ENCODE data around the gene DLGAP4. TPM values are rescaled to one million over a fixed set of nuclear protein-coding genes. Genes with fewer than 3 reads are reported as not detected.

DLGAP4 gene
- total and polyA plus RNA-seq, 2 of the 13 experiments (the other 11 are each of a cell fraction or from before 2014, with no cell fraction given), result 15.2 to 26.7 TPM

DNA sequence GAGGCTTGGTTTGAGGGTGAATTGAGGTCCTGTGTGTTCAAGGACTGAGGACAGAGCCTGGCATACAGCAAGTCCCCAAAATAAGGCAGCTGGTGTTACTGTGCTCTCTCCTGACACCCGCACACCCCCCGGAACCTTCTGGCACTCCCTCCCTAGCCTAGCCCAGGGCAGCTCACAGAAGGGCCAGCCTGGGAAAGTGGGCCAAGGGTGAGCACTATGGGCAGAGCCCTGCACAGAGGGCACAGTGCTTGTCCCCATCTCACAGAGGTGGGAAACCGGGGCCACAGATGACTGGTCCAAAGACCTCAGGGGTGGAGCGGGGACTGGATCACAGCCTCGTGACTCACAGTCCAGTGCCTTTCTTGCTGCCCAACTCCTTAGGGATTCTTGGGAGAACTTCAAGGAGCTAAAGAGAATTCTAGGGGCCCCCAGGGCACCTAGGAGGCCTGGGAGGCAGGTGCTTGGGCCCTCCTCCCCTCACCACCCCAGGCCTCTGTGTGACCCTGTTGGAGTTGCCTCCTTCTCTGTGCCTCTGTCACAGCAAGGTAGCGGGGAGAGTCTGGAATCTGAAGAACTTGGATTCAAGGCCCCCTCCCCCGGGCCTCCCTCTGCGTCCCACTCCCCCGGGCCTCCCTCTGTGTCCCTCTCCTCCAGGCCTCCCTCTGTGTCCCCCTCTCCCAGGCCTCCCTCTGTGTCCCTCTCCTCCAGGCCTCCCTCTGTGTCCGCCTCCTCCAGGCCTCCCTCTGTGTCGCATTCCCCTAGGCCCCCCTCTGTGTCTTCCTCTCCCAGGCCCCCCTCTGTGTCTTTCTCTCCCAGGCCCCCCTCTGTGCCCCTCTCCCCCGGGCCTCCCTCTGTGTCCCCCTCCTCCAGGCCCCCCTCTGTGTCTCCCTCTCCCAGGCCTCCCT, 13.5 kb downstream of the DLGAP4 start:
- no peak for FAIRE-seq

DNA sequence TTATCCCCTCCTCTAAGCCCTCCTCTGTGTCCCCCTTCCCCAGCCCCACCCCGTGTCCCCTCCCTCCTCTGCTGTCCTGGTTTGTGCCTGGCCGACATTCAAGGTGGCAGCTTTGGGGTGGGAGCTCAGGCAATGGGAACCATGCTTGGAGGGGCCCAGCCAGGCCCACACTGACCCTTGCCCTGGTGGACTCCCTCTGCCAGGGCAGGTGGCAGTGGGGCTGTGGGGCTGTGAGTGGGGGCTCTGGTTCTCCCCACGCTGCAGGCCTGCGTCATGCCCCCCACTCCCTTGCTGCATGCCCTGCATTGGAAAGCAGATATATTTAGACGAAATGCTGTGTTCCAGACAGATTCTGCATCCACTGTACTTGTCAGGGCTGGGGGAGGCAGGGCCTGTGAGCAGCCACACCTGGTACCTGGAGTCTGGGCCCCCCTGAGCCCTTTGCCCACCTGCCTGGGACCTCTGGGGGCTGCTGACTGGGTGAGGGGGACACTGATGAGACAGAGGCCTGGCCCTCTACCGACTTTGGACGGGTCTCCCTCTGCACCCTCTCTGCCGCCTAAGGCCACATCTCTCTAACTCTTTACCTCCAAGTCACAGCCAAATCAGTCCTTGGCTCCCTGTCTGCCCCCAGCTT, 14.2 kb downstream of the DLGAP4 start:
- Histone ChIP-seq H2AFZ (ENCODE audit: low read length) (no peak overlapping the region), H3K9ac (ENCODE audit: insufficient read depth, low read depth, low read length) (no peak overlapping the region), H3K27ac (ENCODE audit: extremely low read length, insufficient read depth, low read length) (no peak overlapping the region), H3K36me3 (replicated peaks in 1 of 2; ENCODE audit: control insufficient read depth in 1 of 2, insufficient read depth in 2 of 2, low read length in 2 of 2) (no peaks in the 10 kb centered on the region), H3K4me3 (replicated peaks in 1 of 3; ENCODE audit: insufficient read depth in 1 of 3, low read depth in 2 of 3, low read length in 3 of 3) (no peak overlapping the region), H3K9me3 (ENCODE audit: low read length) (no peaks in the 10 kb centered on the region), H3K4me1 (ENCODE audit: insufficient read depth, low read length) (no peaks in the 10 kb centered on the region), H4K20me1 (ENCODE audit: insufficient read depth, low read length) (no peaks in the 10 kb centered on the region), H3K79me2 (ENCODE audit: insufficient read depth, low read length) (no peaks in the 10 kb centered on the region), H3K4me2 (ENCODE audit: low read depth, low read length) (no peak overlapping the region), H3K27me3 (ENCODE audit: control insufficient read depth in 1 of 2, insufficient read depth in 2 of 2, low read length in 2 of 2) (peaks cover 0 to 26% of the 10 kb centered on the region in 2 experiments; a peak in 3 of 5 replicates)
- no TSS peak for BruUV-seq (replicated peaks)
- POLR2A ChIA-PET, result interaction anchor here (0.6 kb wide), 1 partner anchor 21 kb away, joined by 4 read pairs; no protein-coding TSS in a partner anchor
- intact Hi-C loops (cut with micrococcal nuclease; ENCODE audit: unreplicated experiment) (no loop called here), in situ Hi-C loops (cut with HindIII; ENCODE audit: extremely low pct_ligation_motif_present, low pct_unique_long_range_greater_than_20kb) (no loop called here)
- FAIRE-seq (no peak), ATAC-seq (no peak), DNase-seq (ENCODE audit: low spot score) (no peak)
- TF ChIP-seq ESRRA (CRISPR knock-in tag; IDR thresholded peaks at IDR 0.05; ENCODE audit: low read depth), result no peak
- TF ChIP-seq ZNF260 (CRISPR knock-in tag; IDR thresholded peaks at IDR 0.05; ENCODE audit: borderline replicate concordance, low read depth), result 0 out of 2 replicates have a peak, but pooled peaks have one; percentile 16
- WGBS (ENCODE audit: low lambda C conversion rate), result 23% methylated on average over 8 of the region's 8 CpGs
- CTCF ChIA-PET (ENCODE audit: low intra/inter-chr PET ratio, low total read pairs), result no interaction called here

More for the DNA sequence above, 13.5 kb downstream of the DLGAP4 start:
- Histone ChIP-seq H4K20me1 (ENCODE audit: insufficient read depth, low read length) (no peaks in the 10 kb centered on the region), H3K27ac (ENCODE audit: extremely low read length, insufficient read depth, low read length) (no peak overlapping the region), H3K27me3 (ENCODE audit: control insufficient read depth in 1 of 2, insufficient read depth in 2 of 2, low read length in 2 of 2) (peaks cover 0 to 26% of the 10 kb centered on the region in 2 experiments; a peak in 3 of 5 replicates), H3K9ac (ENCODE audit: insufficient read depth, low read depth, low read length) (no peak overlapping the region), H3K4me3 (replicated peaks in 1 of 3; ENCODE audit: insufficient read depth in 1 of 3, low read depth in 2 of 3, low read length in 3 of 3) (no peak overlapping the region), H3K9me3 (ENCODE audit: low read length) (no peaks in the 10 kb centered on the region), H3K4me1 (ENCODE audit: insufficient read depth, low read length) (no peaks in the 10 kb centered on the region), H2AFZ (ENCODE audit: low read length) (no peak overlapping the region), H3K4me2 (ENCODE audit: low read depth, low read length) (no peak overlapping the region), H3K79me2 (ENCODE audit: insufficient read depth, low read length) (no peaks in the 10 kb centered on the region), H3K36me3 (replicated peaks in 1 of 2; ENCODE audit: control insufficient read depth in 1 of 2, insufficient read depth in 2 of 2, low read length in 2 of 2) (no peaks in the 10 kb centered on the region)
- in situ Hi-C loops (cut with HindIII; ENCODE audit: extremely low pct_ligation_motif_present, low pct_unique_long_range_greater_than_20kb) (no loop called here), intact Hi-C loops (cut with micrococcal nuclease; ENCODE audit: unreplicated experiment) (no loop called here)
- no TSS peak for BruUV-seq (replicated peaks)
- DNase-seq (ENCODE audit: low spot score), result no peak
- ChIA-PET POLR2A (interaction anchor here (0.6 kb wide), 1 partner anchor 22 kb away, joined by 4 read pairs; no protein-coding TSS in a partner anchor), CTCF (ENCODE audit: low intra/inter-chr PET ratio, low total read pairs) (no interaction called here)
- WGBS (ENCODE audit: low lambda C conversion rate), result 34% methylated on average over 12 of the region's 12 CpGs
- TF ChIP-seq FOXK2 (IDR thresholded peaks at IDR 0.05) (no peak), ZNF768 (CRISPR knock-in tag; IDR thresholded peaks at IDR 0.05) (peak; percentile 42; the same call in 1 of the 2 replicates)
- ATAC-seq, result no peak

Measured in HepG2 (cell line).